ENCODE results near the gene COL4A6.

Gene COL4A6

DNA sequence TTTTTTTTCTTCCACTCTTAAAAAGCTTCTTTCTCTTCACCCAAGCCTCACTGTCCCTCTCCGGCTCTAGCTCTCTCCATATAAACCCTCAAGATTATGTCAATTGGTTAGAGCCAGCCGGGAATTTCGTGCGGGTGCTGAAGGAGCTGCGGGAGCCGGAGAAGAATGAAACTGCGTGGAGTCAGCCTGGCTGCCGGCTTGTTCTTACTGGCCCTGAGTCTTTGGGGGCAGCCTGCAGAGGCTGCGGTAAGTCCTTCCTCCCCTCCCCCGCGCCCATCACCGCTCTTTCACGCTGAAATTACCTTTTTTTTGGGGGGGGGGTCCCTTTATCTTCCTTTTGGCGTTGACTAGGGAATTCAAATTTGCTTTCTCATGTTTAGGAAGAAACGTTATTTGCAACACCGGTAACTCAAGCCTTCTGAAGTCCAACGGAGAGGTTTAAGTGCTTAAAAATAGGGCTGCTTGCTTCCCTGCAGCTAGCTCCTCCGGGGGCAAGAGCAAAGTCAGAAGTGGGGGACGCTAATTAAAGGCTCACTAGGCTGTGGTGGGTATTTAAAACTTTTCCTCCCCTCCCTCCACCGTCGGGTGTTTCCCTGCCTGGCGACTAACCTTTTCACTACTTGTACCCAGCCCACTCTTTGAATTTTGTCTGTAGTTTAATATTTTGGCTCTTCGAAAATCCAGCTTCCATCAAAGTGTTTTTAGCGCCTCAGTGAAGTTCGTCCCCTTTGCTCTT, 1.9 kb upstream of the COL4A6 start:
- peaks cover 22% of the 10 kb centered on the region for H3K4me1 ChIP-seq (ENCODE audit: control insufficient read depth, insufficient read depth, low read length)
- H3K9ac ChIP-seq (ENCODE audit: low read length), result peak overlapping the region; percentile 78
- H3K27ac ChIP-seq (ENCODE audit: low read depth, low read length), result peak overlapping the region; percentile 78
- H3K27me3 ChIP-seq (ENCODE audit: control insufficient read depth, insufficient read depth, low read length), result peaks cover 12% of the 10 kb centered on the region; the same call in 1 of the 2 replicates
- peaks cover 3% of the 10 kb centered on the region; the same call in 1 of the 2 replicates for H3K36me3 ChIP-seq (ENCODE audit: control insufficient read depth, insufficient read depth, low read length)
- peak overlapping the region; percentile 85 for H3K4me3 ChIP-seq (ENCODE audit: low read depth, low read length)
- peaks cover 8% of the 10 kb centered on the region; the same call in 1 of the 2 replicates for H3K9me3 ChIP-seq (ENCODE audit: control insufficient read depth, insufficient read depth, low read depth, low read length)

- Histone ChIP-seq H3K4me3 (ENCODE audit: low read depth, low read length) (peak within 1 kb of the TSS; percentile 85), H3K9ac (ENCODE audit: low read length) (peak within 1 kb of the TSS; percentile 78), H3K4me1 (ENCODE audit: control insufficient read depth, insufficient read depth, low read length) (peaks cover 22% of the 10 kb centered on the region), H3K36me3 (ENCODE audit: control insufficient read depth, insufficient read depth, low read length) (0 out of 2 replicates have a peak, but pooled peaks cover 2% of the 10 kb centered on the region), H3K9me3 (ENCODE audit: control insufficient read depth, insufficient read depth, low read depth, low read length) (peaks cover 1% of the 10 kb centered on the region; the same call in 1 of the 2 replicates), H3K27me3 (ENCODE audit: control insufficient read depth, insufficient read depth, low read length) (peaks cover 12% of the 10 kb centered on the region; the same call in 1 of the 2 replicates), H3K27ac (ENCODE audit: low read depth, low read length) (peak within 1 kb of the TSS; percentile 78)
These were observed 1.3 kb upstream of the COL4A6 start, which contains the start of gene COL4A5 for GRCh38 chrX:108439426-108439942. COL4A5 (plus strand) TSS chrX:108439838; CDS start chrX:108440126, 288 bp downstream.

DNA sequence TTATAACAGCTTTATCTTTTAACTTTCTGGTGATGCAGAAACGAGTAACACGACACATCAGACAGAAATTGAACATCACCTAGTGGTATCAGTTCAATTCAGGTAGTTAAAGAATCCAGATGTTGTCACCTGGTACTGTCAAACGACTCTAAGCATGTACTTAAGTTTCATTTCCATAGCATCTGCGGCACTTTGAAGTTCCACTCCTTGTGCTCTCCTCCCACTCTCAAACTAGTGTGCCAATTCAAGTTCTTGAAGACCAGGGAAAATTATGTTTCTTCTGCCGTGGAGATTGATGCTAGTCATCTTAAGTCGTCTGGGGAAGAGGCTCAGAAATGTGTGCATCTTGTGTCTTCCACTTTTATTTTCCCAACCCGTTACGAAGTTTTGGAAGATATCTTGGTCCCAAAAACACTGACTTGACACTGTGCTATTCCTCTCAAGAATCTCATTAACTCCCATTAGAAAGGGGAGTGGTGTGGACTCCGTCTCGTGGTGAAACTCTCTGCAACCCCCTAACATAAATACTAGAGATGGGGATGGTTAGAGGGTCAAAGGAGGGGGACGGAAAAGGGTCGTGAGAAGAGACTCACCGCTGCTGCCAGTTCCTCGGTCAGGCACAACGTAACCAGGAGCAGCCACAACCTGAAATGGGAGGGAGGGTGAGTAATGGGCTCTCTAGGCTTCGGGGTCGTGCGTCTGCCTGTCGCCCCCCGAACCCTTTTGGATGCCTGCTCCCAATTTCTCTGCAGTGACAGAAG, 693 bp downstream of the COL4A6 start:
- Histone ChIP-seq H3K36me3 (ENCODE audit: control insufficient read depth, insufficient read depth, low read length) (no peaks in the 10 kb centered on the region), H3K9ac (ENCODE audit: low read length) (peak overlapping the region; percentile 63), H3K27ac (ENCODE audit: low read depth, low read length) (no peak overlapping the region), H3K4me1 (ENCODE audit: control insufficient read depth, insufficient read depth, low read length) (peaks cover 22% of the 10 kb centered on the region), H3K27me3 (ENCODE audit: control insufficient read depth, insufficient read depth, low read length) (peaks cover 12% of the 10 kb centered on the region; the same call in 1 of the 2 replicates), H3K4me3 (ENCODE audit: low read depth, low read length) (peak overlapping the region; percentile 85), H3K9me3 (ENCODE audit: control insufficient read depth, insufficient read depth, low read depth, low read length) (no peaks in the 10 kb centered on the region)

GRCh38 chrX:108435261-108435660, 3.0 kb downstream of the COL4A6 start:
- no peak overlapping the region for H3K4me3 ChIP-seq (ENCODE audit: low read depth, low read length)
- no peaks in the 10 kb centered on the region for H3K9me3 ChIP-seq (ENCODE audit: control insufficient read depth, insufficient read depth, low read depth, low read length)
- H3K36me3 ChIP-seq (ENCODE audit: control insufficient read depth, insufficient read depth, low read length), result no peaks in the 10 kb centered on the region
- no peak overlapping the region for H3K27ac ChIP-seq (ENCODE audit: low read depth, low read length)
- H3K27me3 ChIP-seq (ENCODE audit: control insufficient read depth, insufficient read depth, low read length), result peaks cover 12% of the 10 kb centered on the region; the same call in 1 of the 2 replicates
- peaks cover 5% of the 10 kb centered on the region for H3K4me1 ChIP-seq (ENCODE audit: control insufficient read depth, insufficient read depth, low read length)
- H3K9ac ChIP-seq (ENCODE audit: low read length), result no peak overlapping the region

GRCh38 chrX:108426262-108426661, 12.0 kb downstream of the COL4A6 start:
- H3K9me3 ChIP-seq (ENCODE audit: control insufficient read depth, insufficient read depth, low read depth, low read length), result no peaks in the 10 kb centered on the region
- peaks cover 10% of the 10 kb centered on the region for H3K4me1 ChIP-seq (ENCODE audit: control insufficient read depth, insufficient read depth, low read length)
- H3K27me3 ChIP-seq (ENCODE audit: control insufficient read depth, insufficient read depth, low read length), result peaks cover 9% of the 10 kb centered on the region; the same call in 1 of the 2 replicates
- peak overlapping the region; percentile 0 for H3K9ac ChIP-seq (ENCODE audit: low read length)
- H3K36me3 ChIP-seq (ENCODE audit: control insufficient read depth, insufficient read depth, low read length), result peaks cover 4% of the 10 kb centered on the region; the same call in 1 of the 2 replicates
- peak overlapping the region; percentile 34; the same call in 1 of the 2 replicates for H3K27ac ChIP-seq (ENCODE audit: low read depth, low read length)
- no peak overlapping the region; the same call in 1 of the 2 replicates for H3K4me3 ChIP-seq (ENCODE audit: low read depth, low read length)

DNA sequence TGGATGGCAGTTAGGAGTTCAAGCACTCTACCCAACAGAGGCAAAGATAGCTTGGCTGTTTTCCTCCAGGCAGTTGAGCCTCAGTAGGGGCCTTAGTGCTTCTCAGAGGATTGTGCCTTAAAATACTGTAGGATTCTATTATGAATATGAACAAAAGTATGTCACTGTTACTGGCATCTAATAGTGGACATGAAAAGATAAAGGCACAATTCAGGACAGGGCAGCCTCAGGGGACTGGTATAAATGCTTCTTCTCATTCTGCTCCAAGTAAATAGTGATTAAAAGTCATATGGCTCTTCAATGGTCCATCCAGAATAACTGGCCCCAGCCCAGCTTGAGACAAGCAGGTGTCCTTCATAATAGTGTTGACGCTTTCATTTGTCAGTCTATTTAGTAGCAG, 17.7 kb downstream of the COL4A6 start:
- peaks cover 2% of the 10 kb centered on the region; the same call in 1 of the 2 replicates for H3K27me3 ChIP-seq (ENCODE audit: control insufficient read depth, insufficient read depth, low read length)
- H3K9me3 ChIP-seq (ENCODE audit: control insufficient read depth, insufficient read depth, low read depth, low read length), result no peaks in the 10 kb centered on the region
- H3K9ac ChIP-seq (ENCODE audit: low read length), result no peak overlapping the region
- H3K4me1 ChIP-seq (ENCODE audit: control insufficient read depth, insufficient read depth, low read length), result peaks cover 33% of the 10 kb centered on the region
- no peak overlapping the region for H3K27ac ChIP-seq (ENCODE audit: low read depth, low read length)
- no peak overlapping the region for H3K4me3 ChIP-seq (ENCODE audit: low read depth, low read length)
- H3K36me3 ChIP-seq (ENCODE audit: control insufficient read depth, insufficient read depth, low read length), result no peaks in the 10 kb centered on the region

GRCh38 chrX:108419401-108419800, 18.8 kb downstream of the COL4A6 start:
- H3K27me3 ChIP-seq (ENCODE audit: control insufficient read depth, insufficient read depth, low read length), result peaks cover 2% of the 10 kb centered on the region; the same call in 1 of the 2 replicates
- no peaks in the 10 kb centered on the region for H3K9me3 ChIP-seq (ENCODE audit: control insufficient read depth, insufficient read depth, low read depth, low read length)
- H3K4me1 ChIP-seq (ENCODE audit: control insufficient read depth, insufficient read depth, low read length), result peaks cover 39% of the 10 kb centered on the region
- H3K27ac ChIP-seq (ENCODE audit: low read depth, low read length), result no peak overlapping the region
- H3K4me3 ChIP-seq (ENCODE audit: low read depth, low read length), result no peak overlapping the region
- no peak overlapping the region for H3K9ac ChIP-seq (ENCODE audit: low read length)
- H3K36me3 ChIP-seq (ENCODE audit: control insufficient read depth, insufficient read depth, low read length), result no peaks in the 10 kb centered on the region

GRCh38 chrX:108417257-108417656, 21.0 kb downstream of the COL4A6 start:
- no peaks in the 10 kb centered on the region for H3K36me3 ChIP-seq (ENCODE audit: control insufficient read depth, insufficient read depth, low read length)
- no peak overlapping the region for H3K4me3 ChIP-seq (ENCODE audit: low read depth, low read length)
- peaks cover 2% of the 10 kb centered on the region; the same call in 1 of the 2 replicates for H3K27me3 ChIP-seq (ENCODE audit: control insufficient read depth, insufficient read depth, low read length)
- H3K27ac ChIP-seq (ENCODE audit: low read depth, low read length), result no peak overlapping the region
- no peaks in the 10 kb centered on the region for H3K9me3 ChIP-seq (ENCODE audit: control insufficient read depth, insufficient read depth, low read depth, low read length)
- H3K9ac ChIP-seq (ENCODE audit: low read length), result no peak overlapping the region
- H3K4me1 ChIP-seq (ENCODE audit: control insufficient read depth, insufficient read depth, low read length), result peaks cover 47% of the 10 kb centered on the region

- no peak overlapping the region for H3K9ac ChIP-seq (ENCODE audit: low read length)
- H3K4me1 ChIP-seq (ENCODE audit: control insufficient read depth, insufficient read depth, low read length), result peaks cover 58% of the 10 kb centered on the region
- H3K27ac ChIP-seq (ENCODE audit: low read depth, low read length), result no peak overlapping the region; the same call in 1 of the 2 replicates
- no peak overlapping the region for H3K4me3 ChIP-seq (ENCODE audit: low read depth, low read length)
- no peaks in the 10 kb centered on the region for H3K36me3 ChIP-seq (ENCODE audit: control insufficient read depth, insufficient read depth, low read length)
- peaks cover 2% of the 10 kb centered on the region; the same call in 1 of the 2 replicates for H3K27me3 ChIP-seq (ENCODE audit: control insufficient read depth, insufficient read depth, low read length)
- H3K9me3 ChIP-seq (ENCODE audit: control insufficient read depth, insufficient read depth, low read depth, low read length), result no peaks in the 10 kb centered on the region
These were observed 22.3 kb downstream of the COL4A6 start for GRCh38 chrX:108415891-108416290.

DNA sequence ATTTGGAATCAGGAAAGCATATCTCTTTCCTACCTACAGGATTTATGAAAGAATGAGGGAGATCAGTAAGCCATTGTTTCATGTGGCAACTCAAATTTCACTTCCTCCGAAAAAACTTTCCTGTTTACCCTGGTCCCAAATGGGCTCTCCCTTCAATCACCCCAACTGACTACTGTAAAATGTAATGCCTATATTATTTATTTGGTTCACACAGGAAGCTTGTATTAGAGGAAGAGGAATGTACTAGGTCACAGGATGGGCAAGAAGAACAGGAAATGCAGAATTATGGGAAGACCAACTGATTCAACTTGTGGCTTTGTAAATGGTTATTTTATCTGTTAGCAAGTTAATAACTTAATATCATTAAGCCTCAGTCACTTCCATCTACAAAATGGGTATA, 23.1 kb downstream of the COL4A6 start:
- Histone ChIP-seq H3K9ac (ENCODE audit: low read length) (no peak overlapping the region), H3K9me3 (ENCODE audit: control insufficient read depth, insufficient read depth, low read depth, low read length) (no peaks in the 10 kb centered on the region), H3K36me3 (ENCODE audit: control insufficient read depth, insufficient read depth, low read length) (no peaks in the 10 kb centered on the region), H3K27me3 (ENCODE audit: control insufficient read depth, insufficient read depth, low read length) (peaks cover 2% of the 10 kb centered on the region; the same call in 1 of the 2 replicates), H3K4me3 (ENCODE audit: low read depth, low read length) (no peak overlapping the region), H3K27ac (ENCODE audit: low read depth, low read length) (no peak overlapping the region), H3K4me1 (ENCODE audit: control insufficient read depth, insufficient read depth, low read length) (peaks cover 53% of the 10 kb centered on the region)

Measured in HUES6 (cell line).